ENCODE measurements around the gene SLC52A3. TPM values are rescaled to one million over a fixed set of nuclear protein-coding genes. Genes with fewer than 3 reads are reported as not detected.

SLC52A3 gene
- total RNA-seq, 1 donor from 2014 or later: 1.4 TPM

Other genes starting within 250 kb of the SLC52A3 start
- gene CSNK2A1, start 224.7 kb downstream of the SLC52A3 start, total RNA-seq: 91.4 TPM
- gene TCF15, start 158.2 kb downstream of the SLC52A3 start, total RNA-seq: 2.1 TPM
- 15.4 TPM for gene SRXN1, start 115.3 kb downstream of the SLC52A3 start, total RNA-seq
- gene SCRT2, start 92.7 kb downstream of the SLC52A3 start, total RNA-seq: not detected
- 4.2 TPM for gene FAM110A, start 65.2 kb upstream of the SLC52A3 start, total RNA-seq
- gene ANGPT4, start 147.8 kb upstream of the SLC52A3 start, total RNA-seq: 0.27 TPM
- gene RSPO4, start 233.8 kb upstream of the SLC52A3 start, total RNA-seq: 0.94 TPM

Data from sciatic nerve (tissue), 1 donor.